GM21367 (cell line): ENCODE data around the gene IDH2.

Experiments
- ATAC-seq: cut with Tn5 transposase; IDR thresholded peaks from one replicate; pipeline ENCODE4 v1.9.1; 2021; ENCODE audit not compliant: unreplicated experiment

The IDH2 gene

DNA sequence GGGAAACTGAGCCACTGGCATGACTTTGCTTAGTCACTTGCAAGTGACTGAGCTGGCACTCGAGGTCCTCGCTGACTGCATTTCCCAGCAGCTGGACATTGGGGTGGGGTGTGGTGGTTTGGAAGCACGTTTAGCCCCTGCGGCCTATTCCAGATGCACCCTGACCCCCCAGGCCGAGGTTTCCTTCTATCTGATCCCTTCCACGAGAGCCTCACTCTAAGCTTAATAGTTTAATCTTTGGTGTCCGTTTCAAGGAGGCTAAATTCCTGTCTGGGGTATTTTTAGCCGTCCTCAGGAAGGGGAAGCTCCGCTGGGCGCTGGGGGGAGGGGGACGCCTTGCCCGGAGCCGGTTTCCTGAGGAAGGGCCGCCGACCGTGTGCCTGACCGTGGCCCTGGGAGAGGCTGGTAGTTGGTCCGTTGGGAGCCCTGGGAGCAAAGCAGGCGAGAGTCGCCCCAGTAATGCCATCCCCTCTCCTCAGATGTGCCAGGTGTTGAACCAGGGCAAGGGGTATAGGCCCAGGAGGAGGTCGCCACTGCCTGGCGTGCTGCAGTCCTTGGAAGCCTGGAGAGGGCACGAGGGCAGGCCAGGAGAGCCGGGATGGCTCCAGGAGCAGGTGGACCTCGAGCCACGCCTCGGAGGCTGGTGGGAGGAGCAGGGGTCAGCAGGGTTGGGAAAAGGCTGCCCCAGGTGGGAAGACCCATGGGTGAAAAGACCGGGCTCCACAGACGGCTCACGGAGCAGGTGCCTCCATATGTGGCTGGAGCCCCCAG lies 37.2 kb downstream of the IDH2 start:
- ATAC-seq: no peak

DNA sequence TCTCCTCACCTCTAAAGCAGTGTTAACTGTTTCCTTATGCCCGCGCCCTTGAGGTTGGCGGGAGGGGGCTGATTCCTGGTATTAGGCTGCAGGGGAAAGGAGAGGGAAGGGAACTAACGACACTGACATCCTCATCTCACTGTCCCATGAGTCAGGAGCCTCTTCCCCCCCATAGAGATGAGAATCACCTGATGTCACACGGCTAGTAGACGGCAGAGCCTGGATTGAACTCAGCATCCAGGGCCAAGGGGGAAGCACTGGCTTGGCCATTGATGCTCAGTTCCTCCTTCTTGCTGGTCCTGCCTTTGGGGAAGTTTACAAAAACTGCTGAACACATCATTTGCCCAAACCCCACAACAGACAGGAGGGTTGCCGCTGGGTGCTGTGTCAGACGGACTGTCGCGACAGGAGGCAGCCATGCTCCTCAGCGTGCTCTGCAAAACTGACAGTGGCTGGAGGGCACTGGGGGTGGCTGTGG lies 38.5 kb downstream of the IDH2 start:
- ATAC-seq: no peak

DNA sequence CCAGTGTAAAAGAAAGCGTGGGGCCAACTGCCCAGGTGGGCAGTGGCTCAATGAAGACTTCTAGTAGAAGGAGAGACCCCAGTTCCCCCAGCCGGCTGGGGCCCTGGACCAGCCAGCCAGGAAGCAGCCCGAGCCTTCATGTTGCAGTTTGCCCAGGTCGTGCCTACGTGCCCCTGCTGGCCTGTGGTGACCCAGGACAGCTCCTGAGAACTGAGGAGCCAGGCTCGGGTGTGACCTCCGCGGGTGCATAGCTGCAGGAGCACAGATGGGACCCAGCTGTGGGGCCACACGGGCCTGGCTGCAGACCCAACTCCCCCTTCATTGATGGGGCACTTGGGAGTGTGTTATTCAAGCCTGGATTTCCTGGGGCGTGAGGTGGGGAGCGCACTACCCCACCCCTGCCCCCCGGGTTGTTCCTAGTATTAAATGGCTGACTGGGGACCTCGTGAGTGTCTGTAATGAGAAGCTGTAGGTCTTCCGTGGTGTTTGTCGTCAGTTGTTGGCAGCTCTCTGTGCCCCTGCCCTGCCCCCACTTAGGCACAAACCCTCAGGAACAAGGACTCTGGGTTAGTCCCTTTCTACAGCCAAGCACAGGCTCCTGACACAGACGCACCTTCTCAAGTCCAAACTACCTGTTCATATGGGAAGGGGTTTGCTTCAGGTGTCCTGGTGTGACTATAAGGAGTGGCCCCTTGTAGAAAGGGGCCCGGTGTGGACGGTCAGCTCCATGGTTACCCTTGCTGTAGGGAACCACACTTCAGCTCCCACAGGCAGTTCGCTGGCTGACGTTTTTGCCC lies 39.1 kb downstream of the IDH2 start:
- no peak for ATAC-seq

DNA sequence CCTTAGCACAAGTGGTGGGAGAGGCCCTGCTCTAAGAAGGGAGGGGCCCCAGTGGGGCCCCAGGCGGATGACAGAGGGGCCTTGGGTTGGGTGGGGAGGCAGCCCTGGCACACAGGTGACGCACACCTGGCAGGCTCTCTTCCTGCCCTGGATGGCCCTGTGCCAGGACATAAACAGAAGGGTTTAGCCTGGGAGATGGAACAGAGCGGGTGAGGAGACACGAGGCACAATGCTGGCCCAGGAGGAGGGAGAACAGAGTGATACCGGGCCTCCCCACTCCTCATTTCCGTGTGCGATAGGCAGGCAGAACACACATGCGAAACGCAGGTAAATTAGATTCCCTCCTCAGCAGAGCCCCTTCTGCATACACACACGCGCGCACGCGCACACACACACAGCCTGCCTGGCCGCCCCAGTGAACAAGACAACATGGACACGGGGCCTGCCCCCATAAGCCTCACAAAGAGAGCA lies 39.8 kb downstream of the IDH2 start:
- ATAC-seq: no peak

DNA sequence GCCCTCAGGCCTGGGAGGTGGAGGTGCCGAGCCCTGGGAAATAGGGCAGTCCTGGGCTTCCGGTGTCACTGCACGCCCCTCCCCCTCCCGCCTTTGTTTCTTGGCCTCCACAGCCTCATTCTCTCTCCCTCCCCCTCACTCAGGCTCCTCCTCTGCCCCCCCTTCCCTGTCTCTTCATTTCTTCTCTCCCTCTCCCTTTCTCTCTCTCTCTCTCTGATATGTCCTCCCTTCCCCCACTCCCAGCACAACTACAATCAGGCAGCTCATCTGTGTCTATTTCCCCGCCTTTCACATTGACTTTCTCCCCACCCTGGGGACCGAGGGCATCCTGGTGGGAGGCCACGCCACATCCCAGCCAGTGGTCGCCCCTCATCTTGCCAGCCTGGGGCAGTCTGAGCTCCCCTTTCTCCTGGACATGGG lies 40.2 kb downstream of the IDH2 start:
- ATAC-seq: no peak

DNA sequence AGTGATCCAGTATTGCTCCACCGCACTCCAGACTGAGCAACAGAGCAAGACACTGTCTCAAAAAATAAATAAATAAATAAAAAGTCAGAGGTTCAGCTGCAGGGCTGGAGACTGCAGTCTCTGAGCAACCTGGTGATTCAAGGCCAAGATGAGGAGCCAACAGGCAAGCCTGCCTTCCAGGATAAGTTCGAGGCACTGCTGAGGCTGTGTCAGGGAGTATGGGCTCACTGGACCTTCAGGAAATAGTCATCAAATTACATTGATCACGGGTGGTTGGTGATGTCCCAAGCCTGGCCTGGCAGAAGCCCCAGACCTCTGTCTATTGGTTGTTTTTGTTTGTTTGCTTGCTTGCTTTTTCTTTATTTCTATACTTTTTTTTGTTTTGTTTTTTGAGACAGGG lies 41.5 kb downstream of the IDH2 start:
- ATAC-seq: no peak

DNA sequence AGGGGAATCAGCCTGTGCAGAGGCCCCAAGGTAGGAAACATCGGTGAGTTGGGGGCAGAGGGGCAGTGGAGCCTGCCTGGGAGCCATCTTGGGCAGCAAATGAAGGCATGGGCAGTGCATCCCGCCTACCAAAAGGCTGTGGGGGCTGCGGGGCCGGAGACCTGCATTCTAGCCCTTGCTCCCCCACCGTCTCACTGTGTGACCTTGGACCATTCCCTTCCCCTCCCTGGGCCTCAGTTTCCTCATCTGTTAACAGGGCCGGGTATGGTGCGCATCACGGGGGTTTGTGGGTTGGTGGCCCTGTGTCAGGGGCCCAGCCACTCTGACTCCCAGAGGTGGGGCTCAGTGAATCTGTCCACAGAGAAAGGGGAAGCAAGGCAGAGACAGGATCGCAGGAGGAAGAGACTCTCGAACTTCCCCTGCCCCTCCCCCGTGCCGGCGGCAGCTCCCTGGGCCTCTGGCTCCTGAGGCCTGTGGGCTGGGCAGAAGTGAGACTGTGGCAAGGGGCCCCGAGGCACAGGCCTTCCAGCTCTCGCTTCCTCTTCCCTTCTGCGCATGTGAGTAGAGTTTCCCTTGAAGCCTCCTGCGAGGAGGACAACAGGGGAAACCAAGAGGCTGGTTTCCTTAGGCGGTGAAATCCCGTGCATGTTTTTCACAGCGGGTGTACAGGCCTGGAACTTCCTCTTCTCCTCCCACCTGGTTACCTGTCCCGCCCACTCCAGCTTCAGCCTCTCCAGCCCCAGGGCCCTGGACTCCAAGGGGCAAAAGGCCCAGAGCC lies 42.9 kb downstream of the IDH2 start:
- peak; percentile 83 for ATAC-seq

DNA sequence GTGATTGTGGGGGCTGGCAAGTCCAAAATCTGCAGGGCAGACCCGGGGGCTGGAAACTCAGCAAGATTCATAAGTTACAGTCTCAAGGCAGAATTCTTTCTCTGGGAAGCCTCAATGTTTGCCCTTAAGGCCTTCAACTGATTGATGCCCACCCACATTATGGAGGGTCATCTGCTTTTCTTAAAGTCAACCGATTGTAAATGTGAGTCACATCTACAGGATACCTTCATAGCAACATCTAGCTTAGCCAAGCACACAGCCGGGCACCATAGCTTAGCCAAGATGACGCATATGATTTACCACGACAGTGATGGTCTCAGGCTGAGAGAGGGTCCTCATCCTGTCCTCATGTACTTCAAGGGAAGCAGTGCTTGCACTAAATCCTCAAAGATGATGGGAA lies 43.5 kb downstream of the IDH2 start:
- no peak for ATAC-seq

DNA sequence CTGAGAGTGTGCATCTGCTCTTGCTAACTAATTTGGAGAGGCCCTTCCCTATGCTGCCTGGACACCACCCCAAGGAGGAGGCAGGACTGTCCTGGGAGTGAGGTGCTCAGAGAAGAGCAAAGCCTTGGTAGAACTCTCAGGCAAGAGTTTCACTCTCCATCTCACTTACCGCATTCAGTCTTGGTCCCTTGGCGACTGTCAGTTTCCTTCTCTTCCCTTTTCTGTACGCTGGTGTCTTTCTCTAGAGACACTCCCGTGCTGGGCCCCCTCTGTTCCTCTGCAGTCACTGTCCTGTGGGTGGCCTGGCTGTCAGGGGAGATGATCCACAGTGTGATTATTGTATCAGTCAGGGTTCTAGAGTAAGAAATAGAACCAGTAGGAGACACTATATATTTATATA lies 44.0 kb downstream of the IDH2 start:
- peak; percentile 27 for ATAC-seq

DNA sequence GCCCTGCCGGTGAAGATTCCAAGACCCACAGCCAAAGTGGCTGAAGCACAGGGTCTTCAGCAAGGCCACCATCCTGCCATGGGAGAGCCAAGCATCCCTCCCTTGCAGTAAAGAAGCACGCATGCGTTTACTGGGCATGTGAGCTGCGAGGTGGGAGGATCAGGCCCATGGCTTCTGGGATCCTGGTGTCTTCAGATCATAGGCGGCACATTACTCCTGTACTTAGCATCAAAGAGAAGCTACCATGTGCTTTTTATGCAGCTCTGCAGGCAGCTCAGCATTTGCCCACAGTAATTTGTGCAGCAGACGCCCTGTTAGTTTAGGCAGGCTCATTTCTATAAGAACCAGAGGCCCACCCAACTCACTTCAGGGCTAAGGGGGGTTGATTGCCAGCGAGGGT lies 45.7 kb downstream of the IDH2 start:
- no peak for ATAC-seq

DNA sequence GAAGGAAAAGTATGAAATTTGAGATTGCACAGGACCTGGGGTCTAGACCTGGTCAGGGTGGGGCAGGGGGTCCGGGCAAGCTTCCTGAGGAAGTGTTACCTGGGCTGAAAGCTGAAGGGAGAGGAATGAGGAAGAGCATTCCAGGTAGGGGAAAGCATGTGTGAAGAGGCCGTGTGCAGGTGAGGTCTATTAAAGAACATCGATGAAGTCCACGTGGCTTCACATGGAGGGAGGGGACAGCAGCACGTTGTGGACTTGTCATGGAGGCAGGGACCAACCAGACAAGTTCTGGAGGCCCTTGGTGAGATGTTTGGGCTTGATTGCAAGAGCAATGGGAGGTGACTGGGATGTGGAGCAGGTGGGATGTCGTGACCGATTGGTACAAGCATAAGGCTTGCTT lies 47.1 kb downstream of the IDH2 start:
- ATAC-seq: no peak

DNA sequence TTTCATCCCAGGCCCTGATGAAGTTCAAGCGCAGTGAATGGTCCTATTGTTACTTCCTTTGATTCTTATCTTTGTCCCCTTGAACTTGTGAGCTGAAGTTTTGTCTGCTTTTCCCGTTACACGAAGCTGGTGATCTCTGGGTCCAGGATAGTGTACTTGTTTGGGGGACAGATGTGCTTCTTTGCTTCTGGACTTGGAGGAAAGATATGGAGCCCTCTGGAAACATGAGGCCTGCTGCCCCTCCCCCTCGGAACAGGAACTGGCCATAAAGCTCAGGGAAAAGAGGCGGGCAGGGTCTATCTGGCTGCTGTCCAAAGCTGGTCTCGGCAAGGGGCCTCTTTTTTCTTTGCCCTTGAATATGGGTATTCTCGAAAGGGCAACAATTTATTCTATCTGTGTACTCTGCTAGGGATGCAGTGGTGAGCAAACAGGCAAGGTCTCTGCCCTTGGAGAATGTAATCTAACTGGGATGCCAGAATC lies 47.6 kb downstream of the IDH2 start:
- no peak for ATAC-seq

DNA sequence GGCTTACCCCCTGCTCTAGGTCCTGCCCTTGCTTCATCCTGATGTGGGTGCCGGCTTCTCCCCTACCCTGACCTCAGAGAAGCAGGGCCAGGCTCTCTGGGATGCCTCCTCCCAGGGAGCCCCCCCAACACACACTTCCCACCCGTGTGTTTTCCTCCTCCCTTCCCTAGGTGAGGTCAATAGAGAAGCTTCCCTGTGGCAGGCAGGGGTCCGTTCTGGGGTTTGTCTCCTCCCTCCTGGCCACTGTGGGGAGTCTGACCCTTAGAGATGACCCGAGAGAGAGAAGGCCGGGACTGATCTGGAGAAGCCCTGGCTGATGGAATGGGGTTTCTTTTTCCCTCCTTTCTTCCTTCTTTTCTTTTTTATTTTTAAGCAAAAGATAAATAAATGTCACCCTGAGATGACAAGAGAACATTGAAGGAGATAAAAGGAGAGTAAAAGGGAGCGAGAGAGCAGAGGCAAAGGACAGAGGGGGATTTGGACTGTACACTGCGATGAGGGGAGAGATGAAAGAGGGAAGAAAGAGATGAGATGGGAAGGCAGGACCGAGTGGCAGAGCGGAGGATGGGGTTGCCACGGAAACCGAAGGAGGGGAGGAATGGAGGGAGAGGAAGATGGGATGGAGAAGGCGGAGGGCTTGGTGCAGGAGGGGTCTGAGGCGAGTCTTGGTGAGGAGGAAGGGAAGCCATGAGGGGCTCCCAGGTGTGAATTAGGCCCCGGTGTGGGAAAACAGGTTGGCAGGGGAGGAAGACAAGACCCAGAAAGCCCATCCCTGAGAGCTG lies 48.4 kb downstream of the IDH2 start:
- no peak for ATAC-seq

DNA sequence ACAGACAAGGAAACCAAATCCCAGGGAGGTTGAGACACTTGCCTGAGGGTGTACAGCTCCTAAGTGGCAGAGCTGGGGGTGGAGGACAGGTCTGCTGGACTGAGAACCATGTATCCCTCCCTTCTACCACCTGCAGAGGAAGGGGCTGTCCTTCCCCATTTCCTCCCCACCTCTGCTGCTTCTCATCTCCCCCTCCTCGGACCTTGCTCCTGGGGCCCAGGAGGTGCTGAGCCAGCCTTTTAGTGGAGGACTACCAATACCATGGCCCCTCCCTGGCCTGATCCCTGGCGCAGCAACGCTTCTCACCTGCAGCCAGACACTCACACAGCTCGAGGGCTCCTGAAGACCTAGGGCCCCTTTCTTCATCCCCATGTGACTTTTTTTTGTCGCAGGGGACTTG lies 50.4 kb downstream of the IDH2 start:
- no peak for ATAC-seq

DNA sequence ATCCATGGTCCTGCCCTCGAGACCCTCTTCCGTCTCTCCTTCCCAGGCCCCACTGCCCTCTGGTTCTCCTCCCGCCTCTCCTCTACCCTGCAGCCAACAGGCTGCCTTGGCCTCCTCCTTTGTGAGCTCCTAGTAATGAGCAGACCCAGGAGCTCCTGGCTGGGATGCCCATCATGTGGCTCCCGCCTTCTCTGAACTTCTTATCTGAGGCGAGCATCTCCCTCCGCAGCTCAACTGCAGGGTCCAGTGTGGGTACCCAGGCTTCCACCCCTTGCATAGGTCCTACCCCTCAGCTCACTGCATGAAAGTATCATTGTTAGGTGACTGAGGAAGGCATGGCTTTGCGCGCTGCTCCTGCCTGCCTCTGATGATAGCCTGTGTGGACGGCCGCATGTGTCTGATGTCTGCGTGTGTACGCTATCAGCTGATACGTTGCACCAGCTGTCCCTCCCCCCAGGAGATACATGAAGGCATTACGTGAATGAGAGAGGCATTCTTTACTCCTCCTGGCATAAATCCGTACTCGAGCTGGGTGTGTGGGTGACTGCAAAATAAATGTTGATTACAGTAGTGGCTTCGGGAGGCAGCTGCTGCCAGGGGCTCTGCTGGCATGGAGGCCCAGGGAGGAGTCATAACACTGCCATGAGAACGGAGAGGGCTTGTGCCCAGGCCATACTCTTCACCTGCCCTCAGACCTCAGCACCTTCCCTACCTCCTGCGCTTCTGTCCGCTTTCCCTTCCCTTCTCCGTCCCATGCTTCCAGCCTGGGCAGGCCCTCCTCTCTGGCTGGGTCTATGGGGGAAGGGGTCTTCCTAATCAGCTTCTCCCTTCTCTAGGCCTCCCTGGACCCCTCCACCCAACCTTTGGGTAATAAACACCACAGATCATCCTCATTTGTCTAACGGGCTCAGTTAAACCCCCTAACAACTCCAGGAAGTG lies 52.3 kb downstream of the IDH2 start:
- ATAC-seq: no peak

DNA sequence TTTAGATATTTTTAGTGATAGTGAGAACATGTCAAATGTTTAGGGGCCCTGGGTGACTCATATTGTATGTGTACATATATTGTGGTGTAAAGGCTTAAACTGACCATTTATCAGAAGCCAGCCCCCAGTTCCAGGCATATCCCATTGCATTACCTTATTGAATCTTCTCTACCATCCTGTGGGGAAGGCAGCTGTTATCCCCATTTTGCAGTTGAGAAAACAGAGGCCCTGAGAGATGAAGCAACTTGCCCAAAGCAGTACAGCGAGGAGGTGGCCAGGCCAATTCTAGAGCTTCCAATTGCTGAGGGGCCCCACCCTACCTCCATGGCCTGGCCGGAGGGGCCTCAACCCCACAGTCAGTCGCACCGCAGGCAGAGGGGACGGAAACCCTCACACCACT lies 53.2 kb downstream of the IDH2 start:
- ATAC-seq: no peak

DNA sequence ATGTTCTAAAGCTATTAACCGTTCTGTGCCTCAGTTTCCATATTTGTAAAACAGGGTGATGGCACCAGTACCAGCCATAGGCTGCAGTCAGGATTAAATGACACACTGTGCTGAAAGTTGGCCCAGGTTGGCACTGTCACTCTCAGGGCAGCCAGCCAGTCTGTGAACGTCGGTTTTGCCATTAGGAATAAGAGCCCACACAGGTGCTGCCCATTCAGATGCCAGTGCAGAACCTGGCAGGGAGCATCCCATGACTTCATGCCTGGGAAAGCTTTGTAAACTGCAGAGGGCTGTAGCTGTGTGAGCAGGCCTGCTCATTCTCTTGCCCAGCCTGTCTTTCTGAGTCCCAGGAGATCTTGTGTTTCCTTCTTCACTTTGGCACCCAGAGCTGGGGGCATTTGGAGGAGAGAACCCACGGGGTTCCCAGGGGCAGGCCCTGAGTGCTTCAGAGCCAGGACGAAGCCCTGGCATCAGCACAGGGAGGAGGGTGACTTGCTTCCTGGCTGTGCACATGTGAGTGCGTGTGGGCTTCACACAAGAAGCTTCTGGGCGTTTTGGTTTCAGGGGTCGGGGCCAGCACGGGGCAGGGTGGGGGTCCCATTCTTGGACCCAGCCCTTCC lies 54.2 kb downstream of the IDH2 start:
- no peak for ATAC-seq

DNA sequence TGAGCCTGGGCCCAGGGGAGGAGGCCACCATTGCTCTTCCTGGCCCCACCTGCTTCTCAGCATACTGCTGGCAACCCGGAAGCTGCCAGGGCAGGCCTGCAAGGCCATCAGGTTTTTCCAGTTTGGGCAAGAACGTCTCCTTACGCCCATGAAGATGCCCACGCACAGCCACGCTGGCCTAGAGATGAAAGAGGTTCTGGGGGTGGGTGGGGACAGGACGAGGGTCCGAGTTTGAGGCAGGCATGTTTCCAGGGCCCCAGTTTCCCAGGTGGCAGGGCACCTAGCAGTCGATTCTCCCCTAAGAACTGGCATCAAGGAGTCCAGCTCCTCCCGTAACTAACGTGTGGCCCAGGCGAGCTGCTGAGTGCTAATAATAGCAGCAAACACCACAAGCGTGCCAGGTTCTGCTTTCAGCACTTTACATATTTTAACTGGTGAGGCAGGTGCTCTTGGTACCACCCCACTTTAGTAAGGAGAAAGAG lies 55.3 kb downstream of the IDH2 start:
- peak; percentile 48 for ATAC-seq

DNA sequence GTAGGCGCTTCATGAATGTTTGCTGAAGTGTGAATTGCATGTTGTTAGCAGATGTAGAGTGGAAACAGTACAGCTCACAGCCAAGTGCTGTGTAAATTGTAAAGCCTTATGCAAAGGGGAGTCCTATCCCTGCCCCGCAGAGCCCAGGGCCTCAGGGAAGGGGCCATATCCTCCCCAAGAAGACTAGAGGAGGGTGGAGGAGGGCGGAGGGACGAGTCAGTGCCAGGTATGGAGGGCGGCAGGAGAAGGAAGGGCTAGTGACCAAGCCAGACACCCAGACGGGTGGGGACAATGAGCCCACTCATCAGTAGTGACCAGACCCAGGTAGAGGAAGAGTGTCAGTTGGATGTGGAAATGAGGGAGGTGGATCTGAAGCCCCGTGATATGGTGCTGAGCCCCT lies 56.0 kb downstream of the IDH2 start:
- no peak for ATAC-seq
